GM12872 (cell line): ENCODE data around the gene OR5M11.

ENCODE experiments used
- CTCF ChIP-seq: IDR thresholded peaks from 3 replicates; pipeline ENCODE4 v1.5.1; 2011; ENCODE audit warnings: low read depth, mild to moderate bottlenecking, low read length, moderate library complexity; ENCODE audit not compliant: insufficient read depth

OR5M11 gene

DNA sequence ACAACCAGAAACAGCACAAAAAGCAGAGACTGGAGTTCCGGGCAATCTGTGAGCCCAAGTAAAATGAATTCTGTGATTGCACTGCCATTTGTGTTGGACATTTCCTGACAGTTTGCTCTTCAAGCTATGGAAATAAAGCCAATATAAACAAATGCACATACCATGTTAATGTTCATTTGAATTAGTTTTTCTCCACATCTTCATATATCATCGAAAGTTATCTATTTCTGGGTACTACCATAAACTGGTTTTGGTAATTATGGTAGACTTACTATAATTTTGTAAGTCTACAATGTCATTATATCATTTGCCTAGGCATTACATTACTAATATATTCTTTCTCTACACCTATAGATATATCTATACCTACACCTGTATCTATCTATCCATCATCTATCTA lies at the start of gene OR5M11:
TSS of gene OR5M11 (minus strand) at position 101 of the 400 bp plus-strand sequence. CDS start at position 101, 0 bp downstream.
- TF ChIP-seq CTCF = no peak

DNA sequence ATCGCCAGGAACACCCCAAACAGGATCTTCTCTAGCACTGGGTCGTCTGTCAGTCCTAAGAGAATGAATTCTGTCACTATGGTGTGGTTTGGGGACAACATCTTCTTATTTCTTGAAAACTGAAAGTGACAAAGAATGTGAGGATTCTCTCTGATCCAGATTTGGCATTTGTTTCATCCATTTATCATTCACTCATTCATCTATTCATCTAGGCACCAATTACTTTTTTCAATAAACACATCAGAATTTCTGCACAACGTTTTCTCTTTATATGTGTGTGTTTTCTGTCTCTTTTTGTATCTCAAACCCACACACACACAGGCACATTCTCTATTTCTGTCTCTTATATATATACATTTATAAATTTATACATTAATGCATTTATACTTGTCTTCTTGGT lies 34.6 kb upstream of the OR5M11 start, which contains the start of gene OR5M10:
TSS of gene OR5M10 (minus strand) at position 101 of the 400 bp plus-strand sequence. CDS start at position 101, 0 bp downstream.
- no peak for TF ChIP-seq CTCF

- no peak for TF ChIP-seq CTCF
Measured at GRCh38 chr11:56558574-56558973, 15.5 kb upstream of the OR5M11 start.

GRCh38 chr11:56545531-56545930 lies 2.5 kb upstream of the OR5M11 start:
- no peak for TF ChIP-seq CTCF

DNA sequence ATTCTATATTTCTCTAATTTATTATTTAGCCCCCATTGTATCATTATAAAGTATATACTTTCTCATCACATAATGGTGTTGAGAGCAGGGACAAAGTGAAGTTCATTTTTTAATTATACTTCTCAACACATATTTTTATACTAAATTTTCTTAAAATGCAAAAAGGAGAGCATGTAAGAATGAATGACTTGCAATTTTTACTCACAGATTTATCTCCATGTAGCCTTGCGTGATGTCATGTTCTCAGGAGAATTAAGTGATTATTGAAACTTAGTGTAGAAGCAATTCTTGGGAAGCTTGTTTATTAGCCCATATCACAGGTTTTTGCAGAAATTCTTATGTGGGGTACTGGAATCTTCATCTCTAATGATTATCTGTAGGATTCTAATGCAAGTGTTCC lies 682 bp upstream of the OR5M11 start:
- no peak for TF ChIP-seq CTCF

- no peak for TF ChIP-seq CTCF
Measured at GRCh38 chr11:56533054-56533740, 9.9 kb downstream of the OR5M11 start.

GRCh38 chr11:56531856-56532255 lies 11.2 kb downstream of the OR5M11 start:
- no peak for TF ChIP-seq CTCF
